Urinary bladder (tissue), 4 donors: ENCODE data around the gene RALGPS2. TPM values are rescaled to one million over a fixed set of nuclear protein-coding genes. Genes with fewer than 3 reads are reported as not detected.
A peak's percentile ranks its signal among the peaks of the same experiment; 100 is the strongest.

Experiments
- DNase-seq: peaks from one replicate; pipeline ENCODE4 v3.0.0-alpha.2; 2015; ENCODE audit errors: extremely low spot score
- H3K27ac ChIP-seq: one replicate; pipeline ENCODE4 v1.5.1; 2013; ENCODE audit warnings: low read depth, mild to moderate bottlenecking, moderate library complexity
- H3K36me3 ChIP-seq: one replicate; pipeline ENCODE4 v1.6.1; 2013; ENCODE audit warnings: mild to moderate bottlenecking, moderate library complexity; ENCODE audit not compliant: insufficient read depth
- H3K4me1 ChIP-seq: one replicate; pipeline ENCODE4 v1.6.1; 2013; ENCODE audit warnings: mild to moderate bottlenecking, moderate library complexity; ENCODE audit not compliant: insufficient read depth
- H3K4me3 ChIP-seq: one replicate; pipeline ENCODE4 v1.5.1; 2013; ENCODE audit warnings: low read depth, low read length
- WGBS: extraction: QIAGEN DNeasy Blood & Tissue Kit; methylation state at CpG from one replicate; pipeline ENCODE4 v1.1.7; 2013; 5-methylcytosine and 5-hydroxymethylcytosine counted together
- polyA plus RNA-seq: library from polyadenylated mRNA; stranded (reverse); fragments of 200-250 nt; gene quantifications from one replicate; pipeline ENCODE4 v1.2.3, GENCODE V29; 2013
- total RNA-seq: library from RNA; depleted of rRNA; stranded (reverse); fragments of >200 nt; gene quantifications from one replicate; pipeline ENCODE4 v1.2.3, GENCODE V29; 2014
- donor health status: healthy with polysubstance abuse.
- donor health status: healthy.

The RALGPS2 gene
- total and polyA plus RNA-seq, 2 donors: 3.8 to 82.4 TPM

- Histone ChIP-seq H3K27ac (no peak overlapping the region), H3K4me1 (no peaks in the 10 kb centered on the region), H3K36me3 (no peaks in the 10 kb centered on the region), H3K4me3 (no peak overlapping the region)
- WGBS: 83% methylated on average over 2 of the region's 2 CpGs
- DNase-seq: no peak
Observed at GRCh38 chr1:178694923-178695525, 30.0 kb upstream of the RALGPS2 start.

DNA sequence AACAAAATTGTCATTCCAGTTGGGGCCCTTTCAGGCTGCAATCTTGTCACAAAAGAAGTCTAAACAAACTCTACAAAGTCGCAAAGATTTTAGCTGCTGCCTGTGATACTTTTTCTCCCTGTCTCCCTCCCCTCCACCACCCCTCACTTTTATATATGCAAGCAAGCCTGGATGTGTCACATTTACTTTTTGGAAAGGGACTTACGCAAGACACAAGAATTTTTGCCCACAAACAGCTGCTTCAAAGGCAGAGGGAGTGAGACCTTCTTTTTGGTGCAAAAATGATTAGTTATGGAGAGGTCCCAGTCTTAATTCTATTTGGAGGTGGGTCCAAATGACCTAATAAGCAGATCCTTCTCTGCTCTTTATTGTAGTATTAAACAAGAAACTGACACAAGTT, 22.9 kb upstream of the RALGPS2 start:
- no peak overlapping the region for H3K27ac ChIP-seq
- 61% methylated on average over 2 of the region's 2 CpGs for WGBS
- H3K36me3 ChIP-seq: no peaks in the 10 kb centered on the region
- DNase-seq: no peak
- H3K4me3 ChIP-seq: no peak overlapping the region
- peaks cover 1% of the 10 kb centered on the region for H3K4me1 ChIP-seq

DNA sequence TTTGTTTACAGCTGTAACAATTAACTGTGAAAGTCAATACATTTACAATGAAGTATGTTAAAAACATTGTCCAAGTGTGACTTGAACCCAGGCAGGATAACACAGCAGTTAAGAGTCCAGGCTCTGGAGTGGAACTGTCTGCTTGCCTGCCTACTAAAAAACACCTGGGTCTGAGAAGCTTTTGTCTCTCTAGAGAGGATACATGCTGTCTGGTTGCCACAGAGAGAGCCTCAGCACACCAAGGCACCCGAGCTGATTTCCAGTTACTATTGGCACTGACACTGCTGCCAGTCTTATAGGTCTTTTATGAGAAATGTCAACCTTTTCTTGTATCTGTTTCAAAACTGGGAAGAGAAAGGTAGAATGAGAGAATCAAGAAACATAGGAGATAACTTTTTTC, 20.2 kb upstream of the RALGPS2 start:
- 78% methylated on average over 1 of the region's 1 CpG for WGBS

GRCh38 chr1:178706432-178706831, 18.6 kb upstream of the RALGPS2 start:
- DNase-seq: no peak

More for the DNA sequence above, 20.2 kb upstream of the RALGPS2 start:
- Histone ChIP-seq H3K36me3 (no peaks in the 10 kb centered on the region), H3K4me1 (peaks cover 1% of the 10 kb centered on the region), H3K27ac (no peak overlapping the region), H3K4me3 (no peak overlapping the region)
- DNase-seq: no peak

GRCh38 chr1:178713259-178713658, 11.8 kb upstream of the RALGPS2 start:
- no peak for DNase-seq
- Histone ChIP-seq H3K36me3 (no peaks in the 10 kb centered on the region), H3K4me1 (no peaks in the 10 kb centered on the region), H3K4me3 (no peak overlapping the region), H3K27ac (no peak overlapping the region)
- WGBS: 37% methylated on average over 2 of the region's 2 CpGs

More at GRCh38 chr1:178706432-178706831, 18.6 kb upstream of the RALGPS2 start:
- no peaks in the 10 kb centered on the region for H3K36me3 ChIP-seq
- WGBS: 41% methylated on average over 2 of the region's 2 CpGs
- H3K4me3 ChIP-seq: no peak overlapping the region
- H3K4me1 ChIP-seq: peaks cover 1% of the 10 kb centered on the region
- H3K27ac ChIP-seq: no peak overlapping the region

DNA sequence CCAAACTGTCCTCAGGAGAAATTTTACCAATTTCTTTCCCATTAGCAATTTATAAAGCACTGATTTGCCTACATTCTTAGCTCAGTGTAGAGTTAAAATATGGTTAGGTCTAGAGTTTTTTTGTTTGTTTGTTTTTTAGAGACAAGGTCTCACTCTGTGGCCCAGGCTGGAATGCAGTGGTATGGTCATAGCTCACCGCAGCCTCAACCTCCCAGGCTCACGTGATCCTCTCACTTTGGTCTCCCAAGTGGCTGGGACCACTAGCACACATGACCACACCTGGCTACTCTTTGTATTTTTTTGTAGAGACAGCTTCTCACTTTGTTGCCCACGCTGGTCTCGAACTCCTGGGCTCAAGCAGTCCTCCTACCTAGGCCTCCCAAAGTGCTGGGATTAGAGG, 10.6 kb upstream of the RALGPS2 start:
- H3K36me3 ChIP-seq: no peaks in the 10 kb centered on the region
- no peaks in the 10 kb centered on the region for H3K4me1 ChIP-seq
- H3K4me3 ChIP-seq: no peak overlapping the region
- H3K27ac ChIP-seq: no peak overlapping the region
- WGBS: 95% methylated on average over 4 of the region's 4 CpGs
- no peak for DNase-seq

- Histone ChIP-seq H3K4me3 (no peak overlapping the region), H3K27ac (no peak overlapping the region), H3K36me3 (no peaks in the 10 kb centered on the region), H3K4me1 (no peaks in the 10 kb centered on the region)
- DNase-seq: no peak
Observed at GRCh38 chr1:178716111-178716510, 8.9 kb upstream of the RALGPS2 start.

- no peak overlapping the region for H3K27ac ChIP-seq
- H3K4me3 ChIP-seq: no peak overlapping the region
- no peaks in the 10 kb centered on the region for H3K4me1 ChIP-seq
- no peak for DNase-seq
- H3K36me3 ChIP-seq: no peaks in the 10 kb centered on the region
- 95% methylated on average over 1 of the region's 1 CpG for WGBS
Observed at GRCh38 chr1:178718520-178718919, 6.5 kb upstream of the RALGPS2 start.

DNA sequence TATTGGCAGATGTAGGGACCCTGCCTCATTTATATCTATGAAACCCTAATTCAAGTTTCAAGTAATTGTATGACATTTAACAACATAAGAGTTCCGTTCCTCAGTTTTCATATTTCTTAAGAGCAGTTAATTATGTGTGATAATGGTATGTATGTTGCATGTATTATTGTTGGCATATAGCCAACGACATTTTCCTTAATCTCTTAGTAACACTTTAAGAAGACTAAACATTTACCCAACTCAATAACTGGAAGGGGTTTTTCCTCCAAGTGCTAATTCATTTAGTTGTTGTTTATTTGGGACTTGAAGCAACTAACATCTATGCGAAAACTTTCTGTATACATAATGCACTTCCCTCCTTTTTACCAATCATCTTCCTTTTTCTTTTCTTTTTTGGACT, 1.5 kb upstream of the RALGPS2 start:
- H3K4me1 ChIP-seq: no peaks in the 10 kb centered on the region
- no peaks in the 10 kb centered on the region for H3K36me3 ChIP-seq
- no peak overlapping the region for H3K27ac ChIP-seq
- no peak overlapping the region for H3K4me3 ChIP-seq
- WGBS: 73% methylated on average over 3 of the region's 3 CpGs
- DNase-seq: no peak

DNA sequence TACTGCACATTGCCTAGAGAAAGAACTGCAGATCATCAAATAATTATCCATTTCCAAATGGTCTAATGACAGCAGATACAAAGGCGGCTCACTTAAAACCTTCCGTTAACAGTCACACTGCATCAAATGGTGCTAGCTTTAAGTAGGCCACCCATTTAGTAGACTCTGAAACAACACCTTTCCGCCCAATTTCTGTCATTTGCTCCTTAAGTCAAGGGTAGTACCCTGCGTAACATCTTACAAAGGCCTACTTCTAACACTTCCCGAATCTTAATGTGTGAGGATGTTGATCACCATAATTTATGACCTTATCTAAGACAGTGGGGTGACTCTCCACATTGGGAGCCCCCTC, 692 bp upstream of the RALGPS2 start:
- no peak for DNase-seq
- 88% methylated on average over 5 of the region's 5 CpGs for WGBS
- no peak overlapping the region for H3K27ac ChIP-seq

GRCh38 chr1:178725466-178726086, 532 bp downstream of the RALGPS2 start:
- no peaks in the 10 kb centered on the region for H3K4me1 ChIP-seq
- peak overlapping the region; percentile 65 for H3K27ac ChIP-seq
- H3K4me3 ChIP-seq: peak overlapping the region; percentile 93
- no peak for DNase-seq
- WGBS: under 1% methylated on average over 75 of the region's 75 CpGs
- no peaks in the 10 kb centered on the region for H3K36me3 ChIP-seq

More for the DNA sequence above, 692 bp upstream of the RALGPS2 start:
- Histone ChIP-seq H3K4me1 (no peaks in the 10 kb centered on the region), H3K4me3 (peak overlapping the region; percentile 93), H3K36me3 (no peaks in the 10 kb centered on the region)

DNA sequence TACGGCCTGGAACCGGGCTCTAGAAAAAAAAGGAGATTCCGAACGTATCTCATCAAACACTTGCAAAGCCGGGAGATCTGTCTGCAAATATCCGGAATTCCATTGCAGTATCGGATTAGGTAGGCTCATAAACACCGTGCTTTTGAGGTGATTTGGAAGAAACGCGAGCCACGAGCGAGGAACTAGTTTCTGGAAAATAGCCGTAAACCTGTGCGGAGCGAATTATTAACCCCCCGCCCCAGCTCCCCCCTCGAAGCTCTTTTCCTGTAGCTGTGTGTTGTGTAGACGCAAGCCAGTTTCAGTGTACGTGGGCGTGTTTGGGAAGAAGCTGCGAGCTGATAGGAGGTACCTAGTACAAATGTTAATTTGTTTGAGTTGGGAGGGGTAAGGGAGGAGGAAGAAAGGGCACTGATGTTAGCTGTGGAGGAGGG, 1.1 kb downstream of the RALGPS2 start:
- H3K4me1 ChIP-seq: no peaks in the 10 kb centered on the region
- H3K4me3 ChIP-seq: peak overlapping the region; percentile 93
- H3K36me3 ChIP-seq: no peaks in the 10 kb centered on the region
- under 1% methylated on average over 21 of the region's 21 CpGs for WGBS
- peak; percentile 82 for DNase-seq
- peak overlapping the region; percentile 65 for H3K27ac ChIP-seq

GRCh38 chr1:178726545-178726944, 1.5 kb downstream of the RALGPS2 start:
- DNase-seq: no peak
- no peaks in the 10 kb centered on the region for H3K36me3 ChIP-seq
- H3K4me3 ChIP-seq: peak overlapping the region; percentile 93
- H3K27ac ChIP-seq: peak overlapping the region; percentile 10
- H3K4me1 ChIP-seq: no peaks in the 10 kb centered on the region
- 24% methylated on average over 5 of the region's 5 CpGs for WGBS

- WGBS: 62% methylated on average over 11 of the region's 11 CpGs
- Histone ChIP-seq H3K36me3 (no peaks in the 10 kb centered on the region), H3K4me1 (no peaks in the 10 kb centered on the region), H3K27ac (no peak overlapping the region), H3K4me3 (no peak overlapping the region)
- no peak for DNase-seq
Observed at GRCh38 chr1:178727014-178727895, 2.2 kb downstream of the RALGPS2 start.
